ENCODE data around the gene RDH13. TPM values are rescaled to one million over a fixed set of nuclear protein-coding genes. Genes with fewer than 3 reads are reported as not detected.
"Not testable (repeated sequence)": the region's sequence is repeated elsewhere in the genome, so short reads cannot be mapped to it uniquely, and the experiment has no call there.

Gene RDH13
- total RNA-seq, 2 experiments from 2014 or later, result 21.7 to 24.0 TPM

DNA sequence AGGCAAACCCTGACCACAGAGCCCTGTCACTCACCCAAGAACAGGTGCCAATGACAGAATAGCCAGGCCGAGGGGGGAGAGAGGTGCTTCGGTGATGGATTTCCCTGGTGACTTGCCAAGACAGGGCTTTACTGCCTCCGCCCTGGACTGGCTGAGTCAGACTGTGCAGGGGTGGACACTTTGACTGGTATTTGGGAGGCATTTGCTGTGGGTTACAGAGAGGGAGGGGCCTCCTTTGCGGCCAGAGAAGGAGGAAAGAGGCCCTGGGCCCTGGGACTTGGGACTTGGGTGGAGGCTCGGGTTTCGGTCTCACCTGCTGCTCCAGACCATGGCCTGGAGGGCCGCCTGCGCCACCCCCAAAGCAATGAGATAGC, 8.2 kb upstream of the RDH13 start:
- H3K27me3 Mint-ChIP-seq, result peaks cover 94% of the 10 kb centered on the region

DNA sequence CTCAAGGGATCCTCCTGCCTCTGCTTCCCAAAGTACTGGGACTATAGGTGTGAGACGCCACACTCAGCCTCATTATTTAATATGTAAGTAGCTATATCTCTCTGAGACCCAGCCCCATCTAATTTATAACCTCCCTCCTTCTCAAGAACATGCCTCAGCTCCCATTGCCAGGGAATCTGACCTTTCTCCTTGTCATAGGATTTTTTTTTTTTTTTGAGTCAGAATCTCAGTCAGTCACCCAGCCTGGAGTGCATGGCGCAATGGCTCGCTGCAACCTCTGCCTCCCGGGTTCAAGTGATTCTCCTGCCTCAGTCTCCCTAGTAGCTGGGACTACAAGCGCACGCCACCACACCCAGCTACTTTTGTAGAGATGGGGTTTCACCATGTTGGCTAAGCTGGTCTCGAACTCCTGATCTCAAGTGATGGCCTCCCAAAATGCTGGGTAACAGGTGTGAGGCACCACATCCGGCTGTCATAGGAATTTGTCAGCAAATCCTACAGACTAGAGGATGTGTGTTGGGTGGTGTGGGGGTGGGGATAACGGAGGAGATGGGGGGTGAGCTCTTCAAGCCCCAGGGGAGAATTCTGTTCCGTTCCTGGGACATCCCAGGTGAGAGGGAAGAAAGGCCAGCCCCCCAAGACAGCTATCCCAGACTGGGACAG, 7.6 kb upstream of the RDH13 start:
- Mint-ChIP-seq H3K4me3 (no peak overlapping the region), H3K9me3 (no peaks in the 10 kb centered on the region), H3K4me1 (peaks cover 8% of the 10 kb centered on the region), H3K27ac (no peak overlapping the region), H3K36me3 (no peaks in the 10 kb centered on the region), H3K27me3 (peaks cover 90% of the 10 kb centered on the region)
- DNase-seq, result no peak

More for the DNA sequence above, 8.2 kb upstream of the RDH13 start:
- H3K9me3 Mint-ChIP-seq, result no peaks in the 10 kb centered on the region
- DNase-seq, result no peak
- no peaks in the 10 kb centered on the region for H3K36me3 Mint-ChIP-seq
- H3K4me1 Mint-ChIP-seq, result peaks cover 8% of the 10 kb centered on the region
- H3K4me3 Mint-ChIP-seq, result no peak overlapping the region
- no peak overlapping the region for H3K27ac Mint-ChIP-seq

DNA sequence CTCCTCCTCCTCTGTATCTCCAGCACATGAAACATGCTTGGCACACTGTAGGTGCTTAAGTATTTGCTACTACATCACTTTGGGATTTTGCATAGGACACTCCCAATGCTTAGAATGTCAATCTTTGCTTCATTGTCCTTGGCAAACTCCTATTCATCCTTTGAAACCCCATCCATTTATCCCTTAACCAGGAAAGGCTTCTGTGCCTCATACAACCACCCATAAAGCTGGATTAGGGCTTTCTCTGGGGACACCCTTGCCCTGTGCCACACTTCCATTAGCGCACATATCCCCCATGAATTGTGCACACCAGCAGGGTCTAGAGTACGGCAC, 6.9 kb upstream of the RDH13 start:
- no peak for DNase-seq
- no peak overlapping the region for H3K27ac Mint-ChIP-seq
- H3K4me3 Mint-ChIP-seq, result no peak overlapping the region
- H3K36me3 Mint-ChIP-seq, result no peaks in the 10 kb centered on the region
- H3K9me3 Mint-ChIP-seq, result no peaks in the 10 kb centered on the region
- peaks cover 8% of the 10 kb centered on the region for H3K4me1 Mint-ChIP-seq
- peaks cover 83% of the 10 kb centered on the region for H3K27me3 Mint-ChIP-seq

DNA sequence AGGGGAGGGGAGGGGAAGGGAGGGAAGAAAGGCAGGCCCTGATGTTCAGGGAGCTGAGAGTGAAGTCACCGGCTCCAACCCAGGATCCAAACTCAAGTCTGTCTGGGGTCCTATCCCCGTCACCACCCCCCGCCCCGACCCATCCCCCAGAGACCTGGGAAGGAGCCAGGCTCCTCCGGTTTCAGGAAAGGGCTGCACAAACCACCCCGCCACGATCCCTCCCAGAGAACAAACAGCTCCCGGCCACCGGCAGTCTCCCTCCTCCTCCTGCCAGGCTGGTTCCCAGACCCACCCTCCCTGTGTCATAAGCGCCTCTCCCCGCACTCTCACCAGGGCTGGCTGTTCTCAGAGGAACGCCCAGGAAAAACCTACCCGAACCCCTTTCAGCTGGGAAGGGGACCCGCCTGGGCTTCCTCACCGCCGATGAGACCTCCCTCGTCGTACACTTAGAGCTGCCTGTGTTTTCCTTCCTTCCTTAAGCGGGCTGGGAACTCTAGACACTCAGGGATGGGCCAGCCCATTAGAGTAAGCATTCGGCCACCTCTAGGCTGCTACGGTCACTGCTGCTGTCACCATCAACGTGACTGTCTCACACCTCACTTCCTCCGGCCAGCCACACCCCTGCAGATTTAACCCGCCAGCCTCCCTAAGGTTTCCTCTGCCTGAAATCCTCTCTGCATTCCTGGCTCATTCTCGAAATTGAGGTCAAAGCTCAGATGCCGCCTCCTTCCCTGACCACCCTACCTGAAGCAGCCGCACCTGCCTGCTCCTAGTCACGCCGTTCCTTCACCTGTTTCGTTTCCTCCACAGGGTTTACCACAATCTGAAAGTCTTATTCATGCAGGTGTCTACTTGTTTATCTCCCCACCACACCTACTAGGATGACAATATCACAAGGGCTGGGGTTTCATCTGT, 6.3 kb upstream of the RDH13 start:
- no peak for DNase-seq
- no peak overlapping the region for H3K27ac Mint-ChIP-seq
- peak overlapping the region; percentile 5 for H3K4me3 Mint-ChIP-seq
- H3K9me3 Mint-ChIP-seq, result no peaks in the 10 kb centered on the region
- no peaks in the 10 kb centered on the region for H3K36me3 Mint-ChIP-seq
- peaks cover 78% of the 10 kb centered on the region for H3K27me3 Mint-ChIP-seq
- peaks cover 8% of the 10 kb centered on the region for H3K4me1 Mint-ChIP-seq

DNA sequence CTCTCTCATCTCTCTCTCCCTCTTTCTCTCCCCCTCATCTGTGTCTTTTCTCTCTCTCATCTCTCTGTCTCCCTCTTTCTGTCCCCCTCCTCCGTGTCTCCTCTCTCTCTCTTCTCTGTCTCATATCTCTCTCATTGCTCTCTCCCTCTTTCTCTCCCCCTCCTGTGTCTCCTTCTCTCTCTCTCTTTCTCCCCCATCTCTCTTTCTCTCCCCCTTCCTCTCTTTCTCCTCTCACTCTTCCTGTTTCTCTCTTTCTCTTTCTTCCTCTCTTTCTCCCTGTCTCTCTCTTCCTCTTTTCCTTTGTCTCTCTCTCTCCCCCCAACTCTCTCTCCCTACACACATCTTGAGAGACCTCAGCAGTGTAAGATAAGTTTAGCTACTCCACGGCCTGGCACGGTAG, 4.9 kb upstream of the RDH13 start:
- no peaks in the 10 kb centered on the region for H3K36me3 Mint-ChIP-seq
- H3K4me1 Mint-ChIP-seq, result peaks cover 8% of the 10 kb centered on the region
- DNase-seq, result no peak
- H3K27ac Mint-ChIP-seq, result no peak overlapping the region
- H3K4me3 Mint-ChIP-seq, result no peak overlapping the region
- peaks cover 67% of the 10 kb centered on the region for H3K27me3 Mint-ChIP-seq
- no peaks in the 10 kb centered on the region for H3K9me3 Mint-ChIP-seq

DNA sequence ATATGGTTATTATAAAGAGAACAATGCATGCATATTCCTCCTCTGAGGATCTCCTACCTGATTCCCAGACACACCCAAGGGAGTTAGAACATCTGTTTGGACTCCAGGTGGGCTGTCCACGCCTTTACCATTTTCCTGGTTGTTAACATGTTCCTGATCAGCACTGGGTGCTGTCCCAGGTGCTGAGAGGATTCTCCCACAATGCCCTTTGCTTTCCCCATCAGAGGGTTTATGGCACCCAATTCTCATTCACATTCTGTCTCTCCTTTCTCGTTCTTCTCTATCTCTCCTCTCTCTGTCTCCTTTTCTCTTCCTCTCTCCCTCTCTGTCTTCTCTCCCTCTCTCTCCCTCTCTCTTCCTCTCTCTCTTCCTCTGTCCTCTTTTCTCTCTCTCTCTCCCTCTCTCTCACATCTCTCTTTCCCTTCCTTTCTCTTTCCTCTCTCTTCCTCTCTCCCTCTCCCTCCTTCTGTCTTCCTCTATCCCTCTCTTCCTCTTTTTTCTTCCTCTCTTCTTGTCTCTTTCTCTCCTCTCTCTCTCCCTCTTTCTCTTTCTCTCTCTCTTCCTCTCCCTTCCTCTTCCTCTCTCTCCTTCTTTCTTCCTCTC, 3.3 kb upstream of the RDH13 start:
- Mint-ChIP-seq H3K36me3 (peaks cover 7% of the 10 kb centered on the region), H3K27me3 (peaks cover 50% of the 10 kb centered on the region), H3K4me1 (peaks cover 16% of the 10 kb centered on the region), H3K4me3 (no peak overlapping the region), H3K27ac (no peak overlapping the region), H3K9me3 (no peaks in the 10 kb centered on the region)
- DNase-seq, result no peak

DNA sequence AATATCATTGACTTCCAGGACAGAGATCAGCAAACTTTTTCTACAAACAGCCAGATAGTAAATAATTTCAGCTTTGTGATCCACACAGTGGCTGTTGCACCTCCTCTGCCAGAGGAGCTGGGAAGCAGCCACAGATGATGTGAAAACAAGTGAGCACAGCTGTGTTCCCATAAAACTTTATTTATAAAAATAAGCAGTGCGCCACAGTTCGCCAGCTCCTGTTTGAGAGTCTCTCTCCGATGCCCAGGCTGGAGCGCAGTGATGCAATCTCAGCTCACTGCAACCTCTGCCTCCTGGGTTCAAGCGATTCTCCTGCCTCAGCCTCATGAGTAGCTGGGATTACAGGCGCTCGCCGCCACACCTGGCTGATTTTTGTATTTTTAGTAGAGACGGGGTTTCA, 2.6 kb upstream of the RDH13 start:
- not testable (repeated sequence) for DNase-seq, H3K4me3 Mint-ChIP-seq, H3K9me3 Mint-ChIP-seq, H3K27ac Mint-ChIP-seq, H3K36me3 Mint-ChIP-seq
- Mint-ChIP-seq H3K27me3 (peaks cover 45% of the 10 kb centered on the region), H3K4me1 (peaks cover 17% of the 10 kb centered on the region)

DNA sequence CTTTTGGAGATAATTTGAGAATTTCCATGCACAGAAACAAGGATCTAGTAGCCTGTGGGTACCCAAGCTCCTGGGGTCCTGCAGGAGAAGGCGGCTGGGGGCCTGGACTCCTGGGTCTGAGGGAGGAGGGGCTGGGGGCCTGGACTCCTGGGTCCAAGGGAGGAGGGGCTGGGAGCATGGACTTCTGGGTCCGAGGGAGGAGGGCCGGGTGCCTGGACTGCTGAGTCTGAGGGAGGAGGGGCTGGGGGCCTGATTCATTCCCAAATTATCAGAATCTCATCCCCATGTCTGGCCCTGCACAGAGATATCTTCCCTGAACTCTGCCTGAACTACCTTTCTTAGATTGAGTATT, 520 bp upstream of the RDH13 start:
- H3K27me3 Mint-ChIP-seq, result peaks cover 25% of the 10 kb centered on the region
- no peak for DNase-seq
- H3K27ac Mint-ChIP-seq, result no peak overlapping the region
- no peaks in the 10 kb centered on the region for H3K9me3 Mint-ChIP-seq
- peaks cover 14% of the 10 kb centered on the region for H3K4me1 Mint-ChIP-seq
- H3K36me3 Mint-ChIP-seq, result peaks cover 18% of the 10 kb centered on the region
- H3K4me3 Mint-ChIP-seq, result peak overlapping the region; percentile 26

DNA sequence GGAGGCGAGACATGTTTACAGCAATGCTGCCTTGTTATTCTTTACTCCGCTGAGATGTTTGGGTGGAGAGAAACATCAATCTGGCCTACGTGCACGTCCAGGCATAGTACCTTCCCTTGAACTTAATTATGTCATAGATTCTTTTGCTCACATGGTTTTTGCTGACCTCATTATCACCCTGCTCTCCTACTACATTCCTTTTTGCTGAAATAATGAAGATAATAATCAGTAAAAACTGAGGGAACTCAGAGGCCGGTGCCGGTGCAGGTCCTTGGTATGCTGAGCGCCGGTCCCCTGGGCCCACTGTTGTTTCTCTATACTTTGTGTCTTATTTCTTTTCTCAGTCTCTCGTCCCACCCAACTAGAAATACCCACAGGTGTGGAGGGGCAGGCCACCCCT, 2.7 kb downstream of the RDH13 start:
- not testable (repeated sequence) for H3K27me3 Mint-ChIP-seq, H3K4me3 Mint-ChIP-seq, DNase-seq, H3K9me3 Mint-ChIP-seq
- Mint-ChIP-seq H3K36me3 (peaks cover 35% of the 10 kb centered on the region), H3K27ac (peak overlapping the region; percentile 45), H3K4me1 (peaks cover 14% of the 10 kb centered on the region)

DNA sequence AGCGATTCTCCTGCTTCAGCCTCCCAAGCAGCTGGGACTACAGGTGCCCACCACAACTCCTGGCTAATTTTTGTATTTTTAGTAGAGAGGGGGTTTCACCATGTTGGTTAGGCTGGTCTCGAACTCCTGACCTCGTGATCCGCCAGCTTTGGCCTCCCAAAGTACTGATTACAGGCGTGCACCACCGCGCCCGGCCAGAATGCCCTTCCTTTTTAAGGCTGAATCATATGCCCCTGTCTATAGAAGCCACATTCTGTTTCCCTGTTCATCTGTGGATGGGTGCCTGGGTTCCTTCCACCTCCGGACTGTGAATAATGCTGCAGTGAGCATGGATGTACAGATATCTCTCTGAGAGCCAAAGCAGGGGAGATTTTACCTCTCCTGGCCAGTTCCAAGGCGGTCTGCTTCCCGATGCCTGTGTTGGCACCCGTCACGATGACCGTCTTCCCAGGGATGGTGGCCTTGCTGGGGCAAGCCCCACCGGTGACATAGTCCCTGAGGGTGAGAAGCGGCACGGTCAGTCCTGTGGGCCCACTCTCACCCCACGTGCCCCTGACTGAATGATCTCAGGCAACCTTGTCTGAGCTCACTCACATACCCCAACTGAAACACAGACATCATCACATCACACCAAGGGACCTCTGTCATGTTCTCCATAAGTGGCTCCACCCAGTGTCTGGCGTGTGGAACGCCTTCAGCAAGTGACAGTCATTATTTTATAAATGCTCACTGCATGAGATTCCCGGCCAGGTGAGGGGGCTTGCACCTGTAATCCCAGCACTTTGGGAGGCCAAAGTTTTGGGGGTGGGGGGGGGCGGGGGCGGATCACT, 4.0 kb downstream of the RDH13 start:
- Mint-ChIP-seq H3K27ac (no peak overlapping the region), H3K27me3 (no peaks in the 10 kb centered on the region), H3K9me3 (no peaks in the 10 kb centered on the region), H3K36me3 (peaks cover 37% of the 10 kb centered on the region), H3K4me3 (no peak overlapping the region), H3K4me1 (peaks cover 14% of the 10 kb centered on the region)
- no peak for DNase-seq

DNA sequence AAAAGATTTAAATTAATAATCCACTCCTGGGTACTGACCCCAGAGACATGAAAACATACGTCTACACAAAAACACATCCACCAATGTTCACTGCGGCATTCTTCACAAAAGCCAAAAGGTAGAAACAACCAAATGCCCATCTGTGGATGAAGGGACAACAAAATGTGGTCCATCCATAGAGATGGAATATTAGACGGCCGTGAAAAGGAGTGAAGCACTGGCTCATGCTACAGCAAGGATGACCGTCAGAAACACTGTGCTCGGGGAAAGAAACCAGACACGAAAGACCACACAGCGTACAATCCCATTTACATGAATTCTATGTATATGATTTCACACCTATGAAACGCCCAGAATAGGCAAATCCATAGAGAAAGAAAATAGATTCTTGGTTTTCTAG, 6.1 kb downstream of the RDH13 start:
- peaks cover 48% of the 10 kb centered on the region for H3K36me3 Mint-ChIP-seq
- no peaks in the 10 kb centered on the region for H3K27me3 Mint-ChIP-seq
- H3K4me1 Mint-ChIP-seq, result peaks cover 11% of the 10 kb centered on the region
- no peak overlapping the region for H3K4me3 Mint-ChIP-seq
- no peak for DNase-seq
- H3K27ac Mint-ChIP-seq, result no peak overlapping the region
- H3K9me3 Mint-ChIP-seq, result no peaks in the 10 kb centered on the region

DNA sequence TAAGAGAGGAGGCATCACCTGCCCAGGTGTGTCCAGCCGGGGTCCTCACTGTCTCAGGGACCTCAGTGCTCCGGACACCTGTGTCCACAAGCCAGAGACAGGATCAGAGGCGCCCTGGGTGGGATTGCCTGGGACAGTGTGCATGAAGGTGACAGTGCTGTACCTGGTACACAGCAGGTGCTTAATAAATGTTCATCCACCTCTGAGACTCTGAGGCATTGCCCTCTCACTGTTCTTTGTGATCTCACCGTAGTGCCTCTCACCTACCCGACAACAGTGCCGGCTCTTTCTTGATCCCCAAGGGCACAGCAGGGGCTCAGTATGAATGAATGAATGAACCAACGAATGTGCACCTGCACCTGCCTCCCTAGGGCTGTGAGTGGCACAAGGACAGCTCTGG, 9.2 kb downstream of the RDH13 start:
- no peak overlapping the region for H3K27ac Mint-ChIP-seq

DNA sequence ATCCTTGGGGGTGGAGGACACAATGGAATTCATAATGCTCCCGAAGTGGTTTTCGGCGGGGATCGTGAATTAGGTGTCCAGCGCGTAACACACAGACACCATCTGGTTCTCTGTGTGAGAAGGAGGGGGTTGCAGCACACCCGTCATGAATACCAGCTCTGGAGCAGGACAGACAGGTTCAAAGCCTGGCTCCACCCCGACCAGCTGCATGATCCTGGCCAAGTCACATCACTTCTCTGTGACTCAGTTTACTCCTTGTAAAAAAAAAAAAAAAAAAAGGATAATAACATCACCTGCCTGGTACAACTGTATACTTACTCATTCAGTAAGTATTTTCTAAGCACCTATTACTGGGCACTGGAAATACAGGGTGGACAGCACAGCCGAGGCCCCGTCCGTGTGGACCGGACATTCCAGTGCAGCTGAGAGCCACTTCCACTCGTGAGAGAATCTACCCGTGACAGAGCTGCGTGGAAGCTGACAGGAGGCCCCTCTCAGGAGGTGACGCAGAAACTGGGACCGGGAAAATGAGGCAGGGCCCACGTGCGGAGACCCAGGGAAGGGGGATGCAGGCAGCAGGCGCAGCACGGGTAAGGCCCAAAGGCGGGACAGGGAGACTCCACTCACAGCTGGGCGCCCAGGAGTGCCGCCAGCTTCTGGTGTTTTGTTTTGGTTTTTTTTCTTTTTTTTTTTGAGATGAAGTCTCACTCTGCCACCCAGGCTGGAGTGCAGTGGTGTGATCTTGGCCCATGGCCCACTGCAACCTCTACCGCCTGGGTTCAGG, 12.0 kb downstream of the RDH13 start:
- Mint-ChIP-seq H3K9me3 (no peaks in the 10 kb centered on the region), H3K4me3 (no peak overlapping the region), H3K4me1 (no peaks in the 10 kb centered on the region), H3K27ac (no peak overlapping the region), H3K27me3 (no peaks in the 10 kb centered on the region), H3K36me3 (peaks cover 37% of the 10 kb centered on the region)
- DNase-seq, result no peak

More for the DNA sequence above, 9.2 kb downstream of the RDH13 start:
- Mint-ChIP-seq H3K27me3 (no peaks in the 10 kb centered on the region), H3K9me3 (no peaks in the 10 kb centered on the region), H3K4me1 (no peaks in the 10 kb centered on the region), H3K4me3 (no peak overlapping the region), H3K36me3 (peaks cover 45% of the 10 kb centered on the region)
- no peak for DNase-seq

DNA sequence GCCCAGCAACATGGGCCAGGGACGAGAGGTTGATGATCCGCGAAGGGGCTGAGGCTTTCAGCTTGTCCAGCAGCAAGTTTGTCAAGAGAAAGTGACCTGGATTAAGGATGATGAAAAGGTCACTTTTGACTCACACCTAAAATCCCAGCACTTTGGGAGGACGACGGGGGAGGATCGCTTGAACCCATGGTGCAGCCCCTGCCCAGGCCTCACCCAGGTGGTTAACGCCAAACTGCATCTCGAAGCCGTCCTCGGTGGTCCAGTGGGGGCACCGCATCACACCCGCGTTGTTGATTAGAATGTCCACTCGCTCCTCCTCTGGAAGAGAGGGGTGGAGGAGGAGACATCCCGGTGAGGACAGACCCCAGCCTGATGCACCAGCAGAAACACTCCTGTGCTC, 14.5 kb downstream of the RDH13 start:
- peaks cover 43% of the 10 kb centered on the region for H3K36me3 Mint-ChIP-seq
- H3K27ac Mint-ChIP-seq, result no peak overlapping the region
- H3K9me3 Mint-ChIP-seq, result no peaks in the 10 kb centered on the region
- H3K27me3 Mint-ChIP-seq, result no peaks in the 10 kb centered on the region
- DNase-seq, result no peak
- H3K4me3 Mint-ChIP-seq, result no peak overlapping the region
- no peaks in the 10 kb centered on the region for H3K4me1 Mint-ChIP-seq
